Renal pelvis (tissue), 4 donors: ENCODE results near the gene CAP2. TPM values are rescaled to one million over a fixed set of nuclear protein-coding genes. Genes with fewer than 3 reads are reported as not detected.
"Not testable (repeated sequence)": the region's sequence is repeated elsewhere in the genome, so short reads cannot be mapped to it uniquely, and the experiment has no call there.

Experiments used
- DNase-seq: peaks from one replicate; pipeline ENCODE4 v3.0.0-alpha.2; 2013
- polyA plus RNA-seq, 3 donors: library from polyadenylated mRNA; unstranded; fragments of 120-200 nt; gene quantifications; one replicate each; pipeline ENCODE4 v1.2.1, GENCODE V29; 2013; ENCODE audit not compliant: insufficient read length in 3 of 3

Gene CAP2
- polyA plus RNA-seq, 3 donors: 12.6 to 13.0 (median 12.6) TPM

DNA sequence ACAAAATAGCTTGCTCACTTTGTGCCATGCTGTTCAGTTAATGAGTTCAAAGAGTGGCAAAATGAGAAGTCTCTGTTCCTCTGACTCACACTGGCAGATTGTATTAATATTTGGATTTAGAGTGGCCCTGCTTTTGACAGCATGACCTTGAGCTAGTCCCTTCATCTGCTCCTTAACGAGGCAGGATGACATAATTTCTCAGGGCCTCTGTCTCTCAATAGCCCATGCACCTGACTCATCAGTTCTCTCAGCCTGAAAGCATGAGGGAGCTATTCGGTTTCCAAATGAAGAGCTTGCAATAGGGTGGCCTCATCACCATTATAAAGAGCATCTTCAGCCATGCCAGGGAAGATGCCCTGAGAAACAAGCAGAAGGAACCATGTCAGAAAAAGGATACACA is 38.2 kb downstream of the CAP2 start:
- no peak for DNase-seq

DNA sequence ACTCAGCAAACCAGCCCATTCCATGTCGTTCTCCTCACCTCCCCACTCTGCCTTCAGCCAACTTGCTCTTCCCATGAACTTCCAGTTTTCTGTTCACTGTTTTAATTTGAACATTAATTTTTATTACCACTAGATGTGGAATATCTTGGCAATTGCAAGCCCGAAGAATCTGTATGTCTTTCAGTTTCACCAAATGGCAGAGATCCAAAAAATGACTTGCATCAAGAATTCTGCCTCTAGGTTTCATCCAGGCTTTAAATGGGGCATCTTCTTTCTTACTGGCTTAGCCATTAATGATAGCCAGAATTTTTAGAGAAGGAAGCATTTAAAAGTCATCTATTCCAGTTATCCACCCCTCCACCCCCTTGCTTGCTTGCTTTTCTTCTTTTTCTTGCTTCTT is 39.0 kb downstream of the CAP2 start:
- no peak for DNase-seq

DNA sequence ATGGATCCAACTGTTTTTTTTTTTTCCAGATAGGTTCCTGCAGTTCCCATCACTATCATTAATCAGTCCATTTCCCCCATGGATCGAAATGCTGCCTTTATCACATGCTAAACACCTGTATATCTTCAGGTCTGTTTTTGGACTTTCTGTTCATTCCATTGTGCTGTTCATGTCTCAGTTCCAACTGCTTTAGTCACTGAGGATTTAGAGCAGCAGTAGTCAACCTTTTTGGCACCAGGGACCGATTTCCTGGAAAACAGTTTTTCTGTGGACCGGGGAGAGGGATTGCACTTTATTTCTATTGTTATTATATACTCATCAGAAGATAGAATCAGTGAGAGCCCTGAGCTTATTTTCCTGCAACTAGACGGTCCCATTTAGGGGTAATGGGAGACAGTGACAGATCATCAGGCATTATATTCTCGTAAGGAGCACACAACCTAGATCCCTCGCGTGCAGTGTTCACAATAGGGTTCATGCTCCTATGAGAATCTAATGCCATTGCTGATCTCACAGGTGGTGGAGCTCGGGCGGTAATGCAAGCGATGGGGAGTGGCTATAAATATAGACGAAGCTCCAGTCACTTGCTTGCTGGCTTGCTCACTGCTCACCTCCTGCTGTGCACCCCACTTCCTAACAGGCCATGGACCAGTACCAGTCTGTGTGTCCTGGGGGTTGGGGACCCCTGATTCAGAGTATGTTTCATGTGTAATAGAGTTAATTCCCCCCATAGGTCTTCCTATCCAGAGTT is 46.0 kb downstream of the CAP2 start:
- DNase-seq: no peak

DNA sequence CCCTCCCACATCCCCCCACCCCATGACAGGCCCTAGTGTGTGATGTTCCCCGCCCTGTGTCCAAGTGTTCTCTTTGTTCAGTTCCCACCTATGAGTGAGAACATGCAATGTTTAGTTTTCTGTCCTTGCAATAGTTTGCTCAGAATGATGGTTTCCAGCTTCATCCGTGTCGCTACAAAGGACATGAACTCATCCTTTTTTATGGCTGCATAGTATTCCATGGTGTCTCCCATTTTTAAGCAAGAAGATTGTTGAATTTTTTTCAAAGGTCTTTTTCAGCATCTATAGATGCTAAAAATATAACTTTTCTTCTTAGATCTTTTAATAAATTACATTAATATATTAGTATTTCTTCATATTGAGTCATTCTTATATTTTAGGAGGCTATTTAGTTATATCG is 47.4 kb downstream of the CAP2 start:
- DNase-seq: not testable (repeated sequence)

DNA sequence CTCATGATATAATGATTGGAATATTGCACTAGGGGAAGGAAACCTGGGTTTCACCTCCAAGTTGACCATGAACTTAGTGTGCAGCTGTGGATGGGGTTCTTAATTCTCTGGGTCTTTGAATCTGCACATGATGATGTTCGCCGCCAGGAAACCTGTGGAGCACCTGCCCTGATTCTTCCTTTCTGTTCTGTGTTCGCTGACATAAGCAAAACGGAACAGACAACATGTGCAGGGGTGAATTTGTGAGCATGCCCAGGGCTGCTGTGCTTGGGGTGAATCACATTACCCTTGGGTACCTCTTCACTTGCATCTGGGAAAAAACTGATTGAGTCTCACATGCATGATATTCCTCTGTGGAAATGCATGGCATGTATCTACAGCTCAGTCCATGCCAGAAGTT is 48.8 kb downstream of the CAP2 start:
- no peak for DNase-seq

DNA sequence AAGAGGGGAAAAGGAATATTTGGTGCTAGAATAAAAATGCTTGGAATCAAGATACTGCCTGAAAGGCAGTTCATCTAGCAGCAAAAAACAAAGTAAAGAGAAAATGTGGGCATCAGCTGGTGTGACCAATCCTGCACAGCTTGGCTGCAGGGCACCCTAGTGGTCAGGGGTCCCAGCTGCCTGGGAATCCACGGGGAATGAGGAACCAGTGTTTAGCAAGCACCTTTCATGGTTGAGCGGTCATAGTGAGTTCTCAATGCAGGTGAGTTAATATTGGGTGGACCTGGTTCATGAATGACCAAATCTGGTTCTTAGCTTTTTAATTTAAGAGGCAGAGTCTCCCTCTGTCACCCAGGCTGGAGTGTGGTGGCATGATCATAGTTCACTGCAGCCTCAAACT is 53.3 kb downstream of the CAP2 start:
- no peak for DNase-seq

DNA sequence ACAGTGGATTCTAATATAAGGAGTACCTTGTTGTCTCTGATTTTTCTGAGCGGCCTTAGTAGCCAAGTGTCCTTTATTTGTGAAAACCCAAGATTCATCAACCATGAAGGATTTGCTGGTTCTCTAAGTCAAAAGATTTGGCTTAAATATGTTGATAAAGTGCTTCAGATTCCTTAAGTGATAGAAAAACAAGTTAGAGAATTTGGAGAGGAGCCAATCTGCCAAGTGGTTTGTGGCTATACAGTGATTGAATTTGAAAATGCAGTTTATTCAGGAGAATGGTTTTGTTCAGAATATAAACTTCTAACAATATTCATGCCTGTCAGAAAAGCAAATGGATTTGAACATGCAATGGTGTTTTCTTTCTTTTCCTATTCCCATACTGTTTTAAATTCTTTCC is 54.8 kb downstream of the CAP2 start:
- no peak for DNase-seq

DNA sequence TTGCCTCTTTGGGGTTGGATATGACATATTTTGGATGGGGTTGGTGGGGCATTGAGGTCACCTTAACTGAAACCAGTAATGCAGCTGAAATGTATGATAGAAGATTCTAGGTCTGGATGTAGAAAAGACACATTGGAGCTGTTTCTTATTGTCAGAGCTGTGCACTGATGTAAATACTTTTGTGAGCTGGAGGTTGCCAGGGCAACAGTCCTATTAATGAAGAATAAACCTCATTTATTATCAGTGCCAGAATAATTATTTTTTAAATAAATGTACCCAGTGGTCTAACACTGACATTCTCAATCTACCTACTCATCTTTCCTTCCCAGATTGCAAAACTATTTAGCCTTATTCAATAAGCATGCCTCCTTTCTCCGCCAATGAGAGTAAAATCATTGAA is 57.0 kb downstream of the CAP2 start:
- DNase-seq: no peak

DNA sequence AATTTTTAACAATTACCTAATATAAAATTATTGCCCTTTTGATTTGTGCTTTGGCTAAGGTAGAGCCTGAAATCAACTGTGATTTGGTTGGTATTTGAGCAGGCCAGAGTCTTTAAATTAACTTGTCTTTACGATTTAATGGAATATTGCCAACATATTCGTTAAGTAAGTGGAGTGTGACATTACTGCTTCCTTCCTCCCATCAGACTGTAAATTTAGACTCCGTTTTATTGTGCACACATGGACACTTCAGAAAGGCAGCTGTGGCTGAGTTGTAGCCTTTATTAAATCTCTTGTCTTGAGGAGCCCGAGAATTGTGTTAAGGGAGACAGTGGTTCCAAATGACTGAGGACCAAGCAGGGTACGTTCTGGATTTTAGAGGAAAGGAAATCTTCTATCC is 57.4 kb downstream of the CAP2 start:
- peak; percentile 82 for DNase-seq

DNA sequence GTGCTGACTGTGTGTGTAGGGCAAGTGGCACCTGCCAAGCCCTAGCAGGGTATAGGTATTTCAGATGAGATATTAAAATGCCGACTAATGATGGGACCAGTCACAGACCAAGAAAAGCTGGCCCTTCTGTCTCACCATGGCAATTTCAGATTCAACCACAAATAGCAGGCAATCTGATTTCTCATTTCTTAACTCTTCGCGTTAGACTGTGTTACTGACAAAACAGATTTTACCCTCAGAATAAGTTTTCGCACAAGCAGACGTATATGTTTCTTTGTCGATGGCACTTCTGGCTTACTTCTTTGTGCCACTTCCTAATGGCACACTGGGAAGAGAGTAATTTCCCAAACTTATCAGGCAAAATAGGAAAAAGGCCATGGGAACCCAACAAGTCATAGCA is 58.7 kb downstream of the CAP2 start:
- DNase-seq: no peak

DNA sequence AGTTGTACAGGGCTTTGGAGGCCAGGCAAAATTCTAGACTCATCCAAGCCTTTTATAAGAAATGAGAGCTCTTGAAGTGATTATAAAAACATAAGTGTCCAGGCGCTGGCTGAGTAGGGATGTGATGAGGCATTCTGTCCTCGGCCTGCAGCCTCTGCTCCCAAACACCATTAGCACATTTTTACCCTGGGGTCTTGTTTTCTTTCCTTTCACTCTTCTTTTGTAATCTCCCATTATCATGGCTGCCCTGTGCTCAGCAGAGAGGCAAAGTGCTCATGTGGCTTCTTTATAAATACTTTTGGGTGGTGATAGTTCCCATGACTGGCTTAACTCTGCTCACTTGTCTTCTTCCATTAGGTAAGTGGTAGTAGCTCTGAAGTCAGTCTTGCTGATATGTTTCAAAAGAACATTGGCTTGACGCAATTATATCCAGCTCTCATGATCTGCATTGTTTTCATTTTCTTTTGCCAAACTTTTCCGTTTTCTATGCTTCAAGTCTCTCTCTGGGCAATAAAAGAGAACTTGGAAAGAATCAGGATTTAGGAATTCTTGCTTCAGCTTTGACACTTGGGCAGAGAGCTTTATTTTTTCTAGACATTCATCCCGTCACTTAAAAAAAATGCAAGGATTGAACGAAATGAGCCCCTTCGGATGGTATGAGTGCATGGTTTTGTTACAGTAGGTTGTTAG is 61.1 kb downstream of the CAP2 start:
- DNase-seq: no peak

DNA sequence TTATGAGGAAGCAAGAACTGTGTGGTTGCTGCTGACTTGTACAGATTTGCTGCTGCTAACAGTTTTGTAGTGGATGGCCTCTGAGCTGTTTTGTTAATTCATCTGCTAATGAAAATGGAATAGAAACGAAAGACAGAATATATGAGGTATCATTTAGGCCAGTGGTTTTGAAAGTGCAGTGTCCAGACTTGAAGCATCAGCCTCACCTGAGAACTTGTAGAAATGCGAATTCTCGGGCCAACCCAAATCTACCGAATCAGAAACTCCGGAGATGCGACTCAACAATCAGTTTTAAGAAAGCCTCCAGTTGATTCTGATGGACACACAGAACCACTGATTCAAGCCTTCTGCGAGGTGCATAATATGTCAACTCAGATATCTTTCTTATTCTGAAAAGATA is 62.5 kb downstream of the CAP2 start:
- DNase-seq: no peak

DNA sequence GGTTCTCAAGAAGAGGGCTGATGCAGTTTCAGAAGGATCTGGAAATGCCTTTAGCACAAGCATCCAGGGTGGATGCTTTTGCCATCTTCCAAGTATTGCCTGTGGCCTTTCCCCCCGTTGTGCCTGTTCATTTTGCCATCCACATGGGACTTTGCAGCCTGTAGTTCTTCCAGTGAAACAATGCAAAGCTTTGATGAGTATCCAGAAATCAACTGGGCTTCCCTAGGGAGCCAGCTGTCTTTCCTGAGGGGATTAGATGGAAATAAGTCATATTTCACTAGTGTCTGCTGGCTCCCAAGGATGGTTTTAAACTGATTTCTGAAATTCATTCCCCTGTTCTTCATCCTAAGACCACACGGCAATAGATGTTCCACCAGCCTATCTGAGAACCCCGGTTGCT is 63.3 kb downstream of the CAP2 start:
- no peak for DNase-seq

DNA sequence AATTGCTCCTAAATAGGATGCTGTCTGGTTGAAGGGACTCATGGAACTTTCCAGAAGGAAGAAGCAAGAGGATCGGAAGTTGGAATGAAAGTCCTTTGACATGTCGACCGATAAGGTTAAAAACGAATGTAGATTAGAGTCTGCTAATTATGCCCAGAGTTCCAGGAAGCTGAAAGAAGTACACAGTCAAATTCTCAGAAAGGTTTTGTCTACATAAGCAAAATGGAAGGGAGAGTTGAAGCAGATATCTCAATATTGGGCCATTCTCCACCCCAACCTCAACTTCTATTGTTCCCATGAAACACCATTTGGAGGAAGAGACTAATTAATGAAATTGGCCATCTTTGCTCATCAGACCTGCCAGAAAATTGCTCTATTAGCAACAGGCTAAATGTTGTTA is 64.0 kb downstream of the CAP2 start:
- no peak for DNase-seq

DNA sequence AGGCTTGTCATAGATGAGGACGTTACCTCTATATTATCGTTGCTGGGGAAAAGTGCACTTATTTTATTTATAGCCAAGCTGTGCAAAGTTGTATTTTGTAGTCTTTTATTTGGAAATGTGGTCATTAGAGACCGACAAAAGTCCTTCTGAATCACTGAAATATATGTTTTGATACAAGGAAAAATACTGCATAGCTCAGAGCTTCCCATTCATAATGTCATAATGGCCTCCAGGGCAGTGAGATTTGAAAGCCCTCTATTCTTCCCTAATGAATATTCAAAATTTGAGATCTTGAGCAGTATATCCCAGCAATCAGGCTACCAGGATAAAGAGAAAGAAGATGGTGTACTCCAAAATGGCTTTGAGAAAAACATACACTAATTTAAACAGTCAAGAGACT is 64.6 kb downstream of the CAP2 start:
- DNase-seq: no peak

DNA sequence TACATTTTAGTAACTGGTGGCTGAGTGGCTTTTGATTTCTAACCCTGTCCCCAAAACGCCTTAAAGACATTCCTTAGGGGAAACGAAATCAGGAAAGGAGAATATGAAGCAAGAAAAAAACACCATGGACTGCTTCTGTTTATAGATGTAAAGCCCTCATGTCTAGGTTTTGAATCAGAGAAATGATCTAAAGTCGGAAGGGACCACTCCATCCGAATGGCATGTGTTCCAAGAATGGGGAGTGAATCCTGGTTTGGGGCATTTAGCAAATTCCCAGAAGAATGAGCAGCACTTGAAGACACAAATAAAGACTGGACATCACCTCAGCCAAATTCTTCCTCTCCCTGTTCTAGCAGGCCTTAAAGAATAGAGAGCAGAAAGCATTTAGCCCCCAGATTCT is 65.6 kb downstream of the CAP2 start:
- no peak for DNase-seq

DNA sequence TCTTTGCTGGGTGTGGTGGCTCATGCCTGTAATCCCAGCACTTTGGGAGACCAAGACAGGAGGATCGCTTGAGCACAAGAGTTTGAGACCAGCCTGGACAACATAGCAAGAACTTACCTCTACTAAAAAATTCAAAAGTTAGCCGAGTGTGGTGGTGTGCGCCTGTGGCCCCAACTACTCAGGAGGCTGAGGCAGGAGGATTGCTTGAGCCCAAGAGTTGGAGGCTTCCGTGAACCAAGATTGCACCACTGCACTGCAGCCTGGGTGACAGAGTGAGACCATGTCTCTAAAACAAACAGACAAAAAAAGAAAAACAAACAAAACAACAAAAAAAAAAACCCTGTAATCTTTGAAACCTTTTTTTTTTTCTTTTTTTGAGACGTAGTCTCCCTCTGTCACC is 67.5 kb downstream of the CAP2 start:
- no peak for DNase-seq

DNA sequence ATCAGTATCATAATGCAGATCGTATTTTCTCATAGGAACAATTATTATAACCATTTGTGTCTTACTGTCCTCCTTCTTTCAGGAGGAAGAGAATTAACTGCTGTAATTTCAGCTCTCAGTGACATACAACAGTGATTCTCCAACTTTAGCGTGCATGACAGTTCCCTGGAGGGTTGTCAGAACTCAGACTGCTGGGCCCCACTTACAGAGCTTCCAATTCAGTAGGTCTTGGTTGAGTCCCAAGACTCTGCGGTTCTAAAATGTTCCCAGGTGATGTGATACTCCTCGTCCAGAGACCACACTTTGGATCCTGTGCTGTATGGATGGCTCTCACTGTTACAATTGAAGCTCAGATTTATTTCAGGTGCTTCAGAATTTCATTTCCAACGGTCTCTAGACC is 72.8 kb downstream of the CAP2 start:
- DNase-seq: no peak

DNA sequence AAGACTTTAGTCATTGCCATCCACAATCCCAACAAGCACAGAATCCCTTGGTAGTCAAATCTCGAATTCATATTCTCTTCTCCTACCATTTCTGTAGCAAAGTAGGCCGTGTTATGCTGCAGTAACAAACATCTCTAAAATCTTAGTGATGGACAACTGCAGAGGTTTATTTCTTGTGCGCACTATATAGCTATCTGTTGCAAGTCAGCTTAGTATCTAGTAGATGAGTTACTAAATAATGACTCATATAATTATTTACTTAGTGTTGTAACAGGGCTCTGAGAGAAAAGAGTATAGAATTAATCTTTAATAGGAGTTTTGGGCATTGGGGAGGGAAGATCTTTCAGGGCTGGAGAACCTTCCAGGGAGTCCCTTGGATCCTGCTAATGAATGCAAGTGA is 73.3 kb downstream of the CAP2 start:
- no peak for DNase-seq

DNA sequence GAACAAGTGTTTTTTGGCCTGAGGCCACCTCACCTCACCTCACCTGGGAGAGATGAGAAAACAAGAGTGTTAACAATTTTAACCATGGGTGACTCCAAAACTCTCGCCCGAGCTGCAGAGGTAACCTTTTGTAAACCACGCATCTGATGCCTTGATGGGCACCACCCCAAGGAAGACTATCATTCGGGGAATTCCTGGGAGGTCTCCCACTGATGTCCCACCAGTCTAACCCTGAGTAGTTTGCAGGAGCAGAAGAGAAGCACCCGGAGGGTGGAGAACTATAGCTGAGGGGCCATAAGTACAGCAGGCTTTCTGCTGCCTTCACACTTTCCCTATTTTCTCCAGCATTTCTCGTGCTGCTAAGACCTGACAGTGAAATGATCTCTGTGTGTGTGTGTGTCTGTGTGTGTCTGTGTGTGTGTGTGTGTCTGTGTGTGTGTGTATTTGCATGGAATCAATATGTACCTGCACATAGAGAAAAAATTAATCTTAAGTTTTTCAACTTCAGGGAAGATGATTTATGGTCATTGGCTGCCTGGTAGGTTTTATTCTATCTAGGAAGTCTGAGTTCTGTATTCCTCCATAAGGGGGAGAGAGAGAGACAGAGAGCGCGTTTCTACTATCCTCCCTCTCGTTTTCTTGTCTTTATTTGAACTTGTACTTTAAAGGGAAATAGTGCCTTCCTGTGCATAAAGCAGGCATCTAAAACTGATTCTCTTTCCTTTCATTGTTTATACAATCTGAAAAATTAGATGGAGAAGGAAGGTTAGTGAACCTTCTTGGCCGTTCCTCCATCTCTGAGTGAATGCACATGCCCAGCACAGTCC is 75.8 kb downstream of the CAP2 start:
- DNase-seq: no peak

DNA sequence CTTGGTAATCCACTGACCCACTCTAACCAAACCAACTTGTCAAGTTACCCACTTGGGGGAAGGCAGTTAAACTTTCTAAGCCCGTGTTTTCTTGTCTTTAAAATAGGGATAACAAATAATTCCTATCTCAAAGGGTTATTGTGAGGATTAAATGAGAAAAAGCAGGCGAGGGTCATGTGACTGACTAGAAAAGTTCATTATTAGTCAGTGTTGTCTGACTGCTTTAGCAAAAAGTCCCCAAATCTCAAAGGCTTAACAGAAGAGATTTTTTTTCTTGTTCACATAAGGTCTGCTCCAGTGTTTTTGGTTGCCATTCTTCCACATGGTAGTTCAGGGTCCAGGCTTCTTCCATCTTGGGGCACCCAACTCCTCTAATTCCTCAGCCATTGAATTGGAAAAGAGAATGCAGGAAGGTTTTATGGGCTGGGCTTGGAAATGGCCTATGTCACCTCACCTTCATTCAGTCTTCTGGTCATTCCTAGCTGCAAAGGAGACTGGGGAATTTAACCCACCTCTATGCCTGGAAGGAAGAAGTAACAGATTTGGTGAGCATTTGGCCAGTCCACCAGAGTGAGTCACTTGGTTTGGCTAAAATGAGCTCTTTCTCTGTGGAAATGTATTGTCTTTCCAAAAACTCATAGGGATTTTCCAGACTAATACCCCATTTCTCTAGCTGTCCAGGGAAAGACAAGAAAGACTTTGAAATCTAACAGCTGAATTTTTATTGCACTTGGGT is 77.0 kb downstream of the CAP2 start:
- no peak for DNase-seq

DNA sequence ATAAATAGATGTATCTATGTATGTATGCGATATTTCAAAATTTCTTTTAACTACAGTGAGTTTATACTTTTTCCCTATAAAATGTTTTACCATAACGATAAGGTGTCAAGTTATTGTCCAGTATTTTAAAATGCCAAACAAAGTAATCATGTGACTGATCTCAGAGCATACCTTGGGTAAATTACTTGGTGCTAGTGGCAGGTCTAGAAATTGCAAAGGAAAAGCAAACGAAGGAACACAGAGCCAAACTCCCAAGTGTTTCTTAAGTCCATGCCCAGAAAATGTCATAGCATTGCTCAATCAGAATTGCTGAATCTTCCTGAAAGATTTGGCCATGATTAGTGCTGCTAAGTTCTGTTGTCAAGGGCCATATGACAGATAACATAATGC is 77.5 kb downstream of the CAP2 start:
- no peak for DNase-seq
